CD4-positive, alpha-beta T cell (primary cell): ENCODE measurements around the gene GPR160. TPM values are rescaled to one million over a fixed set of nuclear protein-coding genes. Genes with fewer than 3 reads are reported as not detected.

ENCODE experiments used
- ATAC-seq: fragments of 200-7000 bp; cut with Tn5 transposase; one replicate; pipeline ENCODE4 v1.10.0; 2022; ENCODE audit warnings: mild to moderate bottlenecking; ENCODE audit not compliant: poor library complexity
- CTCF ChIA-PET: fragments of 350-600 bp; sonication (Branson Sonifier 250); formaldehyde crosslinking; loops from one replicate; lab custom pipeline; 2021; ENCODE audit warnings: antibody characterized with exemption, inconsistent platforms; lab: Charles Lee
- POLR2A ChIA-PET: fragments of 350-600 bp; sonication (Branson Sonifier 250); formaldehyde crosslinking; loops from one replicate; lab custom pipeline; 2021; ENCODE audit warnings: antibody characterized with exemption, inconsistent platforms; lab: Charles Lee
- DNase-seq, 14 experiments: peaks; one replicate each; pipeline ENCODE4 v3.0.0-alpha.2; 2013 to 2020; ENCODE audit warnings: mixed read lengths in 2 of 14
- H3K27ac ChIP-seq, 2 donors: one replicate each; pipeline versions ENCODE4 v1.5.1 to v1.7.0; 2013; ENCODE audit warnings: low read length in 2 of 2, low read depth in 1 of 2, mild to moderate bottlenecking in 1 of 2
- H3K27me3 ChIP-seq, 2 experiments: 1 replicate in 1 of 2; 2 replicates in 1 of 2; pipeline versions ENCODE4 v1.6.1 to v1.7.0; 2013; ENCODE audit warnings: low read length in 2 of 2, control low read depth in 1 of 2, mild to moderate bottlenecking in 1 of 2, moderate library complexity in 1 of 2; ENCODE audit not compliant: insufficient read depth in 2 of 2, control insufficient read depth in 1 of 2
- H3K36me3 ChIP-seq: one replicate; pipeline ENCODE4 v1.6.1; 2013; ENCODE audit warnings: low read length, control low read depth; ENCODE audit not compliant: insufficient read depth
- H3K4me1 ChIP-seq: one replicate; pipeline ENCODE4 v1.6.1; 2013; ENCODE audit warnings: low read length, control low read depth; ENCODE audit not compliant: insufficient read depth
- H3K4me3 ChIP-seq: one replicate; pipeline ENCODE4 v1.5.1; 2013; ENCODE audit warnings: mild to moderate bottlenecking, low read length, moderate library complexity
- H3K9me3 ChIP-seq, 2 experiments: 1 replicate in 1 of 2; 2 replicates in 1 of 2; pipeline versions ENCODE4 v1.6.1 to v1.7.0; 2013; ENCODE audit warnings: low read length in 2 of 2, mild to moderate bottlenecking in 2 of 2, control low read depth in 1 of 2, moderate library complexity in 1 of 2; ENCODE audit not compliant: control insufficient read depth in 1 of 2, insufficient read depth in 1 of 2
- H3K27ac Mint-ChIP-seq: one replicate; pipeline ENCODE4 v1.8.0; 2020; ENCODE audit warnings: mixed read lengths
- H3K27me3 Mint-ChIP-seq: one replicate; pipeline ENCODE4 v1.8.0; 2021; ENCODE audit warnings: mixed read lengths
- H3K36me3 Mint-ChIP-seq: one replicate; pipeline ENCODE4 v1.8.0; 2021; ENCODE audit warnings: low read depth, mixed read lengths
- H3K4me1 Mint-ChIP-seq: one replicate; pipeline ENCODE4 v1.8.0; 2021; ENCODE audit warnings: low read depth, mixed read lengths
- H3K4me3 Mint-ChIP-seq: one replicate; pipeline ENCODE4 v1.8.0; 2020; ENCODE audit warnings: mild to moderate bottlenecking, mixed read lengths
- H3K9me3 Mint-ChIP-seq: one replicate; pipeline ENCODE4 v1.8.0; 2020; ENCODE audit warnings: mixed read lengths
- intact Hi-C, 2 experiments: fragments of 100-400 bp; cut with DNase I in 1 of 2; cut with micrococcal nuclease in 1 of 2; formaldehyde crosslinking; loops; one replicate each; pipeline versions ENCODE4 v1.15.1 to v1.9.0; 2023 to 2025; cut with DNase I, micrococcal nuclease
- total RNA-seq, 174 experiments: library from RNA in 2 of 174; stranded (reverse) in 2 of 174; gene quantifications; one replicate each; pipeline ENCODE4 v1.2.3 and lab custom pipeline; 2021 to 2026
- TF ChIP-seq, protein P1 (sequence below): fragments of 200-600 bp; IDR thresholded peaks from one replicate; pipeline ENCODE4 v1.8.0; 2022; ENCODE audit warnings: antibody characterized with exemption, mild to moderate bottlenecking

Gene GPR160
- total RNA-seq, 2 experiments from 2014 or later = 5.7 TPM

- H3K27ac Mint-ChIP-seq = no peak overlapping the region
- no peaks in the 10 kb centered on the region for H3K27me3 Mint-ChIP-seq
- H3K4me3 Mint-ChIP-seq = no peak overlapping the region
- no peak for DNase-seq
- H3K9me3 ChIP-seq = no peaks in the 10 kb centered on the region
- H3K9me3 Mint-ChIP-seq = no peaks in the 10 kb centered on the region
- no peaks in the 10 kb centered on the region for H3K27me3 ChIP-seq
- TF ChIP-seq, protein P1, sequence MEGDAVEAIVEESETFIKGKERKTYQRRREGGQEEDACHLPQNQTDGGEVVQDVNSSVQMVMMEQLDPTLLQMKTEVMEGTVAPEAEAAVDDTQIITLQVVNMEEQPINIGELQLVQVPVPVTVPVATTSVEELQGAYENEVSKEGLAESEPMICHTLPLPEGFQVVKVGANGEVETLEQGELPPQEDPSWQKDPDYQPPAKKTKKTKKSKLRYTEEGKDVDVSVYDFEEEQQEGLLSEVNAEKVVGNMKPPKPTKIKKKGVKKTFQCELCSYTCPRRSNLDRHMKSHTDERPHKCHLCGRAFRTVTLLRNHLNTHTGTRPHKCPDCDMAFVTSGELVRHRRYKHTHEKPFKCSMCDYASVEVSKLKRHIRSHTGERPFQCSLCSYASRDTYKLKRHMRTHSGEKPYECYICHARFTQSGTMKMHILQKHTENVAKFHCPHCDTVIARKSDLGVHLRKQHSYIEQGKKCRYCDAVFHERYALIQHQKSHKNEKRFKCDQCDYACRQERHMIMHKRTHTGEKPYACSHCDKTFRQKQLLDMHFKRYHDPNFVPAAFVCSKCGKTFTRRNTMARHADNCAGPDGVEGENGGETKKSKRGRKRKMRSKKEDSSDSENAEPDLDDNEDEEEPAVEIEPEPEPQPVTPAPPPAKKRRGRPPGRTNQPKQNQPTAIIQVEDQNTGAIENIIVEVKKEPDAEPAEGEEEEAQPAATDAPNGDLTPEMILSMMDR = no peak
- ChIA-PET POLR2A (interaction anchor here (0.5 kb wide), 1 partner anchor 319 kb away, joined by 3 read pairs; no protein-coding TSS in a partner anchor), CTCF (interaction anchor here (1.3 kb wide), 1 partner anchor 12 kb away, joined by 3 read pairs; no protein-coding TSS in a partner anchor)
- H3K4me1 Mint-ChIP-seq = peaks cover 11% of the 10 kb centered on the region
- intact Hi-C loops = loop anchor here in 1 of 2 experiments (5.0 kb wide), 1 partner anchor 195 kb away; no protein-coding TSS in a partner anchor
- no peaks in the 10 kb centered on the region for H3K36me3 Mint-ChIP-seq
- H3K36me3 ChIP-seq = no peaks in the 10 kb centered on the region
- peaks cover 4% of the 10 kb centered on the region for H3K4me1 ChIP-seq
- no peak for ATAC-seq
- no peak overlapping the region for H3K27ac ChIP-seq
- H3K4me3 ChIP-seq = no peak overlapping the region
Measured at GRCh38 chr3:170057550-170057949, 19.8 kb downstream of the GPR160 start.

DNA sequence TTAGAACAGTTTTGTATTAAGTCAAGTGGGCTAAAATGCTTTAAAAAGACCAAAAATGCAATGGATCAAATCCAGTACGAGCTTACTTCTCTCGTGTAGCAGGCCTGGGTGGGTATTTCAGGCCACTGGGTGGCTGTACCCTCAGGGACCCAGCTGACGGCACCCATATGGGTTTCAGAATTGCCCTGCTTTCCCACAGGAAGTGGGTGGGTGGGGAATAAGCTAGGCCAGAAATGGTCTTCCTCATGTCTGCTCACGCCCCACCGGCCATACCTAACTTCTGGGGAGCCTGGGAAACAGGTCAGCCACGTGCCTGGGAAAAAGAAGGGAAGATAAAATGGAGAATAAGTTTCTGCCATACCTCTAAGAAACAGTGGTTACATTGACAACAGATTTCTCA is 20.3 kb downstream of the GPR160 start:
- Mint-ChIP-seq H3K27me3 (no peaks in the 10 kb centered on the region), H3K36me3 (no peaks in the 10 kb centered on the region), H3K27ac (no peak overlapping the region), H3K4me1 (peaks cover 11% of the 10 kb centered on the region), H3K9me3 (no peaks in the 10 kb centered on the region), H3K4me3 (no peak overlapping the region)
- Histone ChIP-seq H3K36me3 (no peaks in the 10 kb centered on the region), H3K4me3 (no peak overlapping the region), H3K27me3 (no peaks in the 10 kb centered on the region), H3K27ac (no peak overlapping the region), H3K4me1 (peaks cover 4% of the 10 kb centered on the region), H3K9me3 (no peaks in the 10 kb centered on the region)
- ChIA-PET POLR2A (interaction anchor here (0.7 kb wide), 2 partner anchors 109 to 215 kb away, joined by 3 read pairs; no protein-coding TSS in a partner anchor), CTCF (interaction anchor here (1.3 kb wide), 1 partner anchor 12 kb away, joined by 3 read pairs; no protein-coding TSS in a partner anchor)
- intact Hi-C loops = loop anchor here in 1 of 2 experiments (5.0 kb wide), 1 partner anchor 196 kb away; no protein-coding TSS in a partner anchor
- DNase-seq = no peak
- ATAC-seq = no peak
- TF ChIP-seq, protein P1 = no peak

DNA sequence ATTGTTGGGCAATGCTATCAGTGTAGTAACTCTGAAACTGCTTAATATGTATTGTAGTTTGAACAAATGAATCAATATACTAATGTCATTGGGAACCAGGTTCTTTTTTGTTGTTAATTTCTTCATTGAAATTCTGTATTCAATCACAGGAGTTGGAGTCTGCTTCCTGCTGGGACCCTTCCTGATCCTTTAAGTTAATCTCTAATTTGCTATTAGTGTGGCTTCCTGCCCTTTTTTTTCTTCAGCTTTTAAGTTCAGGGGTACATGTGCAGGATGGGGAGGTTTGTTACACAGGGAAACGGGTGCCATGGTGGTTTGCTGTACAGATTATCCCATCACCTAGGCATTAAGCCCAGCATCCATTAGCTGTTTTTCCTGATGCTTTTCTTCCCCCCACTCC is 21.7 kb downstream of the GPR160 start:
- Mint-ChIP-seq H3K9me3 (no peaks in the 10 kb centered on the region), H3K27ac (no peak overlapping the region), H3K36me3 (no peaks in the 10 kb centered on the region), H3K4me1 (peaks cover 11% of the 10 kb centered on the region), H3K27me3 (no peaks in the 10 kb centered on the region), H3K4me3 (no peak overlapping the region)
- TF ChIP-seq, protein P1 = no peak
- Histone ChIP-seq H3K27me3 (no peaks in the 10 kb centered on the region), H3K36me3 (no peaks in the 10 kb centered on the region), H3K4me3 (no peak overlapping the region), H3K4me1 (peaks cover 4% of the 10 kb centered on the region), H3K9me3 (peaks cover 0 to 5% of the 10 kb centered on the region in 2 experiments), H3K27ac (no peak overlapping the region)
- no peak for DNase-seq
- ATAC-seq = no peak
- intact Hi-C loops = loop anchor here in 1 of 2 experiments (5.0 kb wide), 1 partner anchor 197 kb away; no protein-coding TSS in a partner anchor
- POLR2A ChIA-PET = no interaction called here
- CTCF ChIA-PET = no interaction called here
